GM19099 (cell line): Measurements from ENCODE around the gene RNFT2.

ENCODE experiments used
- POLR2A ChIP-seq: IDR thresholded peaks from 3 replicates; pipeline ENCODE4 v1.6.1; 2011; ENCODE audit warnings: low read depth; ENCODE audit not compliant: insufficient read length; ENCODE audit errors: extremely low read depth

Gene RNFT2

DNA sequence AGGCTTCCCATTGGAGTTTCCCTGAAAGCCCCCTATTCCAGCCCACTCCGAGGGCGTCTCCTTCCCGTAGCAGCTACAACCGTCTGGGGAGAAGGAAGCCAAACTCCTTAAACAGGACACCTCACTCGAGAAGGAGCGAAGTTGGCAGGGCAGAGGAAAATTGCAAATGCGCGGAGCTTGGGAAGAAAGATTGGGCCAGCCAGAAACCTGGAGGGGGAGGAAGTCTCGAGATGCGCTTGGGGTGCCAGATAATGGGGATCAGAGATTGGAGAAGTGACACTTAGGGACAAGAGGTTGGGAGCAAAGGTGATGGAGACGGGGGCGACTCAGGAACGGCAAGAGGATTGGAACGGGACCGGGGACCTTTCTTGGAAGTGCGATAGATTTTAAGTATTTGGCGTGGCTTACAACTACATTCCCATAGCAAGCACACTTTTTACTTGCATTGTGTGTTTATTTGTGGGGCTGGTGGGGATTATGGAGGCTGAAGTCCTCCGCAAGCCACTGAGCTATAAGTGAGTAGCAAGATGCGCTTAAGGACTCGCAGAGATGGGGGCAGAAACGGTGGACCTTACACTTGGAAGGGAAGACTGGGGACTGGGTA lies 142.2 kb downstream of the RNFT2 start:
- no peak for TF ChIP-seq POLR2A

DNA sequence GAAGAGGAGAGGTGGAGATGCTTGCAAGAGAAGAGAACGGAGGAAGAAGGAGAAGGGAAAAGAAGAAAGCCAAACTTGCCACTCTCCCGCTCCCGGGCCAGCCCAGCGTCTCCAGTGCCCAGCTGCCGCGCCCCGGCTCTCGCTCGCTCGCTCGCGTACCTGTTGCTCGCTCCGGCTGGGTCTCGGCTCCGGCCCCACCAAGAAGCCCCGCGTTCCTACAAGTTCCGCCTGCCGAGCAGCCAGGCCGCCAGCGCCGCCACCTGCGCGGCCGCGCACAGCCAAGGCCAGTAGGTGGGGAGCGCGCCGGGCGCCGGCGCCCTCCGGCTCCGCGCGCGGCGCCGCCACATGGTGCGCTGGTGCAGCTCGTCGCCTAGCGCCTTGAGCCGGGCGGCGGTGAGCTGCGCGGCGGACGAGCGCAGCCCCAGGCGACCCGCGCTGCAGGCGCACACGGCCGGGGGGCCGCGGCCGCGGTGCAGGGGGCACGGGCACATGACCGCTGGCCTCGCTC lies 142.8 kb downstream of the RNFT2 start:
- no peak for TF ChIP-seq POLR2A

DNA sequence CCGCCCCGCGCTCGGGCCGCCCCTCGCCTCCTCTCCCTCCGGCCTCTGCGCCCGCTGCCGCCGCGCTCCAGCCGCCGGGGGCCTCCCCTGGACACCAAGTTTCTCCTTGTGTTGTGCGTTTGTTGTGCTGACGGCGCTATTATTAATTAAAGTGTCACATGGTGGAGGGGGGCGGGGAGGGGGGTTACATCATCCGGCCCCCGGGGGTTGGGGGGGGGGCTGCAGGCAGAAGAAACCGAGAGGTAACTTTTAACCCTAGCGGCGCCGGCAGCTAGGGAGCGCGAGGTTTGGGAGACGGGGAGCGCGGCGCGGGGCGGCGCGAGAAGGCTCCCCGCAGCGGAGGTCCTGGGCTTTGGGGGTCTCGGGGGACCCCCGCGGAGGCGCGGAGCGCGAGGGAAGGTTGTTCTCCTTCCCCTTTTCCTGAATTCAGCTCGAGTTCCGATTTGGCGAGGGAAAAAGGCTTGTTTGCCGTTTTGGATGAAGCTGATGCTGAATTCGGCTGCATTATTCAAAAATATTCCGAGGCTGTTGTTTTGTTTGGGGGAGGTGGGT lies 143.3 kb downstream of the RNFT2 start, which contains the start of gene HRK:
TSS of gene HRK (minus strand) at position 117 of the 552 bp plus-strand sequence. CDS start 134 bp downstream, outside the sequence.
- TF ChIP-seq POLR2A: no peak

DNA sequence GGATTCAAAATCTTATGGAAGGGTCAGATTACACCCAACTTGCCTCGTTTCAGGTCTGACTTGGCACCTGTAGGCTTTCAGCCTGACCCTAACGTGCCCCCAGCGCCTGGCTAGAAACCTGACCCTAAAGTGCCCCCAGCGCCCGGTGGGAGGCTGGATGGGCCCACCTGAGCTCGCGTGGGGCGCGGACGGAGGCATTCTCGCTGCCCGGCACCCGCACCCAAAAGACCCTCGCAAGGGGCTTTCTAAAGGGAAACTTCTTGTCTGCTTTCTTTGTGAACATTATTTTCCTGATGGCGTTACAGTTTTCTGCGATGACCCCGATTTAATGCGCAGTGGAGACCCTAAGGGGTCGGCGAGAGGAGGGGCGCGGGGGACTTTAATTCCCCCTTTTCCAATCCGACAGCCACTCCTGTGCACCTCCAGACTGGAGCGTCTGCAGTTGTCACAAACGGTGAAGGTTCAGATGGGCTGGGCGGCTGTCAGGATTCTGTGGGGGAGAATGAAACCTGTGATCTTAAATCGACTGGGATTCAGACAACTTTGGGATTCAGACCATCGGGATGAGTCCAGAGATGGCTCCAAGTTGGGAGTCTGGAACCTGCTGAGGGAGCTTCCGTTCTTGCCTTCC lies 143.9 kb downstream of the RNFT2 start:
- no peak for TF ChIP-seq POLR2A

DNA sequence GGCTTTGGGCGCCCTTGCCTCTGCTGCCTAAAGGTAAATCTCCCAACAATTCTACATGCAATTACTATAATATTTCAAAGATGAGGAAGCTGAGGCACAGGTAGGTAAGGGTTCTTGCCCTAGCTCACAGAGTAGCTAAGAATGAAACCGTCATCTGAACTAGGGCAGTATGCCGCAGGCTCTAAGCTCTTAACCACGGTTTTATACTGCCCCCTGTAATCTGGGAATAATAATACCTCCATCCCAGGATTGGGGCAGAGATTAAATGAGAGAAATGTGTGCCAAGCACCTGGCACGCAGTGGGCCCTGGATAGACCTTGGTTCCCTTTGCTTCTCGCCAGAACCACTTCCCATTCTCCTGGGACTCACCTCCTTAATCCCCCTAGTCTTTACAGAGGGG lies 144.6 kb downstream of the RNFT2 start:
- no peak for TF ChIP-seq POLR2A

DNA sequence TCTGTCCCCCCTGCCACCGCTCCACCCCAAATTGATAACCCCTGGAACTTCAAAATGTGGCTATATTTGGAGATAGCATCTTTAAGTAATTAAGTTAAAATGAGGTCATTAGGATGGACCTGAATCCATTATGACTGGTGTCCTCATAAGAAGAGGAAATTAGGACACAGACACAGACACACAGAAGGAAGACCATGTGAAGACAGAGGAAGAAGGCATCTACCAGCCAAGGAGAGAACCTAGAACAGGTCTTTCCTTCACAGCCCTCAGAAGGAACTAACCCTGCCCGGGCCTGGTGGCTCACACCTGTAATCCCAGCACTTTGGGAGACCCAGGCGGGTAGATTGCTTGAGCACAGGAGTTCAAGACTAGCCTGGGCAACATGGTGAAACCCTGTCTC lies 146.8 kb downstream of the RNFT2 start:
- no peak for TF ChIP-seq POLR2A

DNA sequence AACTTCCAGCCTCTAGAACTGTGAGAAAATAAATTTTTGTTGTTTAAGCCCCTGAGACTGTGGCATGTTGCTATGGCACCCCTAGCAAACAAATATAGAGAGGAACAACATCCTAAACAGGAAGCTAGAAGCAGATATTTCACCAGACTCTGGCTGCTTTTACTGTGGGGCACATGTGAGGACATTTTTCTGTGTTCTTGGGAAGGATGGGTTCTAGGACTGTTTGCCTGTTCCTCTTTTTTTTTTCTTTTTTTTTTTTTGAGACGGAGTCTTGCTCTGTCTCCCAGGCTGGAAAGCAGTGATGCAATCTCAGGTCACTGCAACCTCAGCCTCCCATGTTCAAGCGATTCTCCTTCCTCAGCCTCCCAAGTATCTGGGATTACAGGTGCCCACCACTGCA lies 147.4 kb downstream of the RNFT2 start:
- TF ChIP-seq POLR2A: no peak

DNA sequence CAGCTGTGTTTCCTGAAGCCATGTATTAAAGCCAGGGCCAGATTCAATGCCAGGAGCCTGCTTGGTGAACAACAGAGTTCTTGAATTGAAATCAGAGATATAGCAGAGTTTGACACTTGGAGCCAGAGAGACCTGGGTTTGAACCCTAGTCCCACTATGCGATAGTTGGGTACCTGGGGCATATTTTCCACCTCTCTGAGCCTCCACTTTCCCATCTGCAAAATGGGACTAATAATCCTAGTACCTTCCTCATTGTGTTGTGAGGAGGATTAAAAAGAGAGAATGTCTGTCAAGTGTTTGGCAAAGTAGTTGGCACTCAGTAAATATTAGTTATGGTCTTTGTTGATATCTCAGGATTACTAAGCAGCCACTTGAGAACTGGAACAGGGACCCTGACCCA lies 149.1 kb downstream of the RNFT2 start:
- TF ChIP-seq POLR2A: no peak

DNA sequence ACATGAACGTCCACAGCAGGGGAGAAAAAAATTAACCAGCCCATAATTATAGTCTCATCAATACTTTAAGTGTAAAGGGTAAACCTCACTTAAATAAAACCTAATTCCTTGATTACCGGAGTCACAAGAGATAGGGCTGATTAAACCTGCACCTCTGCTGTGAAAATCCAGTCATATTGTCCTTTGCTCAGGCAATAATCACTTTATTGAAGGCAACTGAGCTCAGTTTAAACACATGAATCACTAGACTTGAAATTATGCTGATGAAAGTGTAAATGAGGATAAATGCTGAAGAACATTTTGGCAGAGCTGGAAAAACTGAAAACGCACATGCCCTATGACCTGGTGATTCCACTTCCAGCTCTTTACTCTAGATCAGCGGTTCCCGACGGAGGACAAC lies 149.8 kb downstream of the RNFT2 start:
- no peak for TF ChIP-seq POLR2A

DNA sequence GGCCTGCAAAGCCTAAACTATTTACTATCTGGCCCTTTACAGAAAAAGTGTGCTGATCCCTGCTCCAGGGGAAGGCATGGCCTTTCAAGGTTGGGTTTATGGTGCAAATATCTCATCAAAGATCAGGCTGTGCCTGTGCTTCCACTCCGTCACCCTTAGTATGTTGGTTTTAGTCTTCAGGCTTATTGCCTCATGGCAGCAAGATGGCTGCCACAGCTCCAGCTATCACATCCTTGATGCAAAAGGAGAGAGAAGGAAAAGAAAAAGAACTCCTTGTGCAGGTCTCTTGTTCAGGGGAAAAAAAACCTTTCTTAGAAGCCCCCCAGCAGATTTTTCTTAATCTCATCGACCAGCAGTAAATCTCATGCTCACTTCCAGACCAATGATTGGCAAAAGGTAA lies 152.2 kb downstream of the RNFT2 start:
- no peak for TF ChIP-seq POLR2A

DNA sequence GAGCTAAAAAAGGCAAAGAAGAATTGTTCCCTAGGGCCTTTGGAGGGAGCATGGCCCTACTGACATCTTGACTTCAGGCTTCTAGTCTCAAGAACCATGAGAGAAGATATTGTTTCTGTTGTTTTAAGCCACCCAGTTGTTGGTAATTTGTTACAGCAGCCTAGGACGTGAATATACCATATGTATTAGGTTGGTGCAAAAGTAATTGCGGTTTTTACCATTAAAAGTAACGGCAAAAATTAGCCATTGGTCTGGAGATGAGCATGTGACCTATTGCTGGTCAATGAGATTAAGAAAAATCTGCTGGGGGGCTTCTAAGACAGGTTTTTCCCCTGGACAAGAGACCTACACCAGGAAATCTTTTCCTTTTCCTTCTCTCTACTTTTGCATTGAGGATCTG lies 152.9 kb downstream of the RNFT2 start:
- TF ChIP-seq POLR2A: no peak

DNA sequence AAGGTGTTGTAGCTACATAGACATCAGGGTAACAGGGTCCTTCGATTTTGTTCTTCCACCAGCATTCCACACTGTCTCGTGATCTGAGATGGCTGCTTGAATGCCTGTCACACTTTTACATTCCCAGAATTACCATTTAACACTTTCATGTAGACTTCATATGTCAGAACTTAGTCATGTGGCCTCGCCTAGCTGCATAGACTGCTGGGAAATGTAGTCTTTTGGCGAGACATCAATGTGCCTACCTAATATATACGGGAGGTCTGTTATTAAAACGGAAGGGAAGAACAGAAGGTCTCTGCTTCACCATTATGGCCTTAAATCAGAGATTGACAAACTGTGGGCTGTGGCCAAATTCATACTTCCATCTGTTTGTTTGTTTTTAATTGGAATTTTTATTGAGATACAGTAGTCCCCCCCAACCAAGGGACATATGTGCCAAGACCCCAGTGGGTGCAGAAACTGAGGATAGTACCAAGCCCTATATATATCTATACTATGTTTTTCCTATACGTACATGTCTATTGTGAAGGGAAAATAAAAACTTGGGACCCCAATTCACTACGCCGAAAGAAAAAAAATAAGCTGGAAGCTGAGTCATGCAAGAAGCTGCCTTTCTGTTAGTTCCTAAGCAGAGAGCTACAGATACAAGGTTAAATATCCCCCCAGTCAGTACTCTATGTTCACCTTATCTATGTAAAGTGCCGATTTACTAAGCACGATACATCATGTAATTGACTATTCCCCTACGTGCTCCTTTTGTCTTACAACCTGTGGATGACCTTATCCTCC lies 154.4 kb downstream of the RNFT2 start:
- TF ChIP-seq POLR2A: no peak

DNA sequence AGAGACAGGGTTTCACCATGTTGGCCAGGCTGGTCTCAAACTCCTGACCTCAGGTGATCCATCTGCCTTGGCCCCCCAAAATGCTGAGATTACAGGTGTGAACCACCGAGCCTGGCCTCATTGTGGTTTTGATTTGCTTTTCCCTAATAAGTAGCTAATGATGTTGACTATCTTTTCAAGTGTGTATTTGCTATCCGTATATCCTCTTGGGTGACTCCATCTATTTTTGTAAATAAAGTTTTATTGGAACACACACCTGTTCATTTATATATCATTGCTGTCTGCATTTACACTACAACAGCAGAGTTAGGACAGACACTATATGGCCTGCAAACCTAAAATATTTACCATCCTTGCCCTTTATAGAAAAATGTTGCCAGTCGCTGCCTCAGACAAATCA lies 156.8 kb downstream of the RNFT2 start:
- TF ChIP-seq POLR2A: no peak

DNA sequence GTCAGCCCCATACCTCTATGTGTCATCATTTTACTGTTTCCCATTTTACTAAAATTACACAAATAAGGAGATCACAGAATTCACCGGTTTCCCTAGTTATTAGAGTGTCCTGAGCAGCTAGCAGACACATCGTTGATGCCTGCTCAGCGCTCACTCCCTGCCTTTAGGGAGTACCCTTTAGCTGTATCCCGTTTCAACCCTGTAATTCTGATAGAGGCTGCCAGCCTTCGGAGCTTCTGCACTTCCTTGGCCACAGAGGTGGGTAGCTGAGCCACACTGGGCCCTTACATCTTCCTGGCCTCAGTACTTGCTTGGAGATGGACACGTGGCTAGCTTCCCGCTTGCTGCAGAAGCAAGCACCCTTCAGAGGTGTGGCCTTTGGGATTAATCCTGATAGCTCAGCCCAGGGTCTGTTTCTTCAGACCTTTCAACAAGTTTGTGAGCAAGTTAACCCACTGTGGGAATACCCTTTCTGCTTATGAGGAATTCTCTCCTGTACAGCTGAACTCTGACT lies 158.4 kb downstream of the RNFT2 start:
- TF ChIP-seq POLR2A: no peak

DNA sequence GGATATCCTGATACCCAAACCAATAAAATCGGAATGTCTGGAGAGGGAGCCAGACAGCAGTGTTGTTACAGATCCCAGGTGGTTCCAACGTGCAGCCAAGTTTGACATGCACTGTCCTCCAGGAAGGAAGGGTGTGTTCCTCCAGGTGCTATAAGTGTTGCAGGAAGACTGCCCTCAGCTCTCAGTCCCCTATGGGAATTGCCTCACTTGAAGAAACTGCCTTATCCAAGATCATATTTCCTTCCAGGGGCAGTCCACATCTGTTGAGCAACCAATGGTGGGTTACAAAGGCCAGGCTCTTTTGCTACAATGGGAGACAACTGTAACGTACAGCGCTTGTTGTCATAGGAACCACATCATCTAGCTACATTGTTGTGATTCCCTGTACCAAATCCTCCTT lies 159.4 kb downstream of the RNFT2 start:
- no peak for TF ChIP-seq POLR2A
